ENCODE measurements around the gene PTPRN2.

DNA sequence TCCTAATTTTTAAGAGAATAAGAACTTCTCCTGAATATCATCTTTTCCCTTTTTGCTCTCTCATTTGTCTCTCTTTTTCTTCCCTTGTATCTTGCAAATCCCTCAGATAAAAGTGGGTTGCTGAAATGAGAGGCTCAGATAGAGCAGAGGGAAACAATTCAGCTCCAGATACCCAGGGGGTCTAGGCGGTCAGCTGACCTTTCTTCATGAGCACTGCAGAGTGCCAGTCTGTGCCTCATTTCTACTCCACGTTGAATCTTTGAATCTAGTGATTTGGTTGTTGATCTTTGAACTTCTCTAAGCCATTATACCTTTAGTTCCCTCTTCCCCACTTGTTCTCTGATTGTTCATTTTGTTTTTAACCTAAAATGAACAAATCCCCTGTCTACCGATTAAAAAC is 572.6 kb downstream of the PTPRN2 start:
- TF ChIP-seq, protein P1, sequence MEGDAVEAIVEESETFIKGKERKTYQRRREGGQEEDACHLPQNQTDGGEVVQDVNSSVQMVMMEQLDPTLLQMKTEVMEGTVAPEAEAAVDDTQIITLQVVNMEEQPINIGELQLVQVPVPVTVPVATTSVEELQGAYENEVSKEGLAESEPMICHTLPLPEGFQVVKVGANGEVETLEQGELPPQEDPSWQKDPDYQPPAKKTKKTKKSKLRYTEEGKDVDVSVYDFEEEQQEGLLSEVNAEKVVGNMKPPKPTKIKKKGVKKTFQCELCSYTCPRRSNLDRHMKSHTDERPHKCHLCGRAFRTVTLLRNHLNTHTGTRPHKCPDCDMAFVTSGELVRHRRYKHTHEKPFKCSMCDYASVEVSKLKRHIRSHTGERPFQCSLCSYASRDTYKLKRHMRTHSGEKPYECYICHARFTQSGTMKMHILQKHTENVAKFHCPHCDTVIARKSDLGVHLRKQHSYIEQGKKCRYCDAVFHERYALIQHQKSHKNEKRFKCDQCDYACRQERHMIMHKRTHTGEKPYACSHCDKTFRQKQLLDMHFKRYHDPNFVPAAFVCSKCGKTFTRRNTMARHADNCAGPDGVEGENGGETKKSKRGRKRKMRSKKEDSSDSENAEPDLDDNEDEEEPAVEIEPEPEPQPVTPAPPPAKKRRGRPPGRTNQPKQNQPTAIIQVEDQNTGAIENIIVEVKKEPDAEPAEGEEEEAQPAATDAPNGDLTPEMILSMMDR (IDR thresholded peaks at IDR 0.05), result no peak
- TF ChIP-seq POLR2AphosphoS5 (IDR thresholded peaks at IDR 0.05; ENCODE audit: low read depth, low read length) (no peak), SIN3A (IDR thresholded peaks at IDR 0.05; ENCODE audit: borderline replicate concordance, insufficient read depth, low read depth, low read length) (no peak)
